Endothelial cell (in vitro differentiated cells): ENCODE measurements around the gene HS3ST2. TPM values are rescaled to one million over a fixed set of nuclear protein-coding genes. Genes with fewer than 3 reads are reported as not detected.

Experiments
- DNase-seq: peaks from one replicate; pipeline ENCODE4 v3.0.0; 2021; ENCODE audit warnings: low spot score
- H3K27ac Mint-ChIP-seq: one replicate; pipeline ENCODE4 v1.8.0; 2021; ENCODE audit warnings: mixed read lengths, inconsistent platforms; ENCODE audit not compliant: unreplicated experiment
- H3K27me3 Mint-ChIP-seq: one replicate; pipeline ENCODE4 v1.8.0; 2021; ENCODE audit warnings: mild to moderate bottlenecking, moderate library complexity, mixed read lengths, inconsistent platforms; ENCODE audit not compliant: unreplicated experiment
- H3K36me3 Mint-ChIP-seq: one replicate; pipeline ENCODE4 v1.8.0; 2021; ENCODE audit warnings: mild to moderate bottlenecking, low read depth, mixed read lengths, inconsistent platforms; ENCODE audit not compliant: unreplicated experiment
- H3K4me1 Mint-ChIP-seq: one replicate; pipeline ENCODE4 v1.8.0; 2021; ENCODE audit warnings: mild to moderate bottlenecking, mixed read lengths, inconsistent platforms; ENCODE audit not compliant: unreplicated experiment
- H3K4me3 Mint-ChIP-seq: one replicate; pipeline ENCODE4 v1.8.0; 2021; ENCODE audit warnings: mild to moderate bottlenecking, mixed read lengths, inconsistent platforms; ENCODE audit not compliant: unreplicated experiment
- H3K9me3 Mint-ChIP-seq: one replicate; pipeline ENCODE4 v1.8.0; 2021; ENCODE audit warnings: mixed read lengths, inconsistent platforms; ENCODE audit not compliant: unreplicated experiment
- long read RNA-seq: library from polyadenylated mRNA; unstranded; transcript quantifications from one replicate; pipeline ENCODE4 v2.0.0, GENCODE V29; 2020; ENCODE audit not compliant: unreplicated experiment
- total RNA-seq: library from RNA; stranded (reverse); fragmentation: NEBNext Ultra II Directional; extraction: Animal tissue kit (Norgen Biotek cat#: 25700); gene quantifications from one replicate; pipeline ENCODE4 v1.2.1, GENCODE V29; 2021; ENCODE audit not compliant: unreplicated experiment
- TF ChIP-seq, protein P1 (sequence below): fragments of 200-600 bp; sonication (generic); IDR thresholded peaks from one replicate; pipeline ENCODE4 v1.5.0; 2021; ENCODE audit warnings: antibody characterized with exemption; ENCODE audit not compliant: unreplicated experiment

The HS3ST2 gene
- total RNA-seq, result 2.7 TPM
- long read RNA-seq, partial matches to known transcripts, result 0 of 1 reads
- long read RNA-seq, other reads (novel, unspliced or antisense), result 1 of 1 reads

DNA sequence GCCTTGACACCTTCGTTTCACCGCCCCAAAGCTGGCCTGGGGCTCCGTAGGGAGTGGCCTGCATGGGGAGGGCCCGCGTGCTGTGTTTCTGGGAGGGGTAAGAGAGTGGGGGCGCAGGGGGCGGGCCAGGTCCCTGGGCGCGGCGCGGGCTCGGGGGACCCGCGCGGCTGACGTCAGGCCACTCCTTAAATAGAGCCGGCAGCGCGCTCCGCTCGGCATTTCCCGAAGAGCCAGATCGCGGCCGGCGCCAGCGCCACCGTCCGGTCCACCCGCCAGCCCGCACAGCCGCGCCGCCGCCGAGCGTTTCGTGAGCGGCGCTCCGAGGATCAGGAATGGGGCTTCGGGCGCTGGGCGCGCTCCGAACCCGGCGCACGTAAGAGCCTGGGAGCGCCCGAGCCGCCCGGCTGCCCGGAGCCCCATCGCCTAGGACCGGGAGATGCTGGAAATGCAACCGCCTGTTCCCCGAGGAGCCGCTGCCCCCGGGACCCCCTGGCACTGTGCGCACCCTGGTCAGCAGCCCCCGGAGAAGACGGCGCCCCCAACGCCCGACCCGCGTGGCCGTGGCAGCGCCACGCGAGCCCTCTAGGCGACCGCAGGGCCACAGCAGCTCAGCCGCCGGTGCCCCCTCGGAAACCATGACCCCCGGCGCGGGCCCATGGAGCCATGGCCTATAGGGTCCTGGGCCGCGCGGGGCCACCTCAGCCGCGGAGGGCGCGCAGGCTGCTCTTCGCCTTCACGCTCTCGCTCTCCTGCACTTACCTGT is at the start of gene HS3ST2:
HS3ST2 (plus strand) TSS at position 215 of the 763 bp plus-strand sequence; CDS start at position 664, 449 bp downstream.
- Mint-ChIP-seq H3K4me3 (peak within 1 kb of the TSS; percentile 88), H3K36me3 (no peaks in the 10 kb centered on the region), H3K4me1 (peaks cover 7% of the 10 kb centered on the region), H3K9me3 (no peaks in the 10 kb centered on the region), H3K27ac (no peak within 1 kb of the TSS), H3K27me3 (peaks cover 6% of the 10 kb centered on the region)
- TF ChIP-seq, protein P1, sequence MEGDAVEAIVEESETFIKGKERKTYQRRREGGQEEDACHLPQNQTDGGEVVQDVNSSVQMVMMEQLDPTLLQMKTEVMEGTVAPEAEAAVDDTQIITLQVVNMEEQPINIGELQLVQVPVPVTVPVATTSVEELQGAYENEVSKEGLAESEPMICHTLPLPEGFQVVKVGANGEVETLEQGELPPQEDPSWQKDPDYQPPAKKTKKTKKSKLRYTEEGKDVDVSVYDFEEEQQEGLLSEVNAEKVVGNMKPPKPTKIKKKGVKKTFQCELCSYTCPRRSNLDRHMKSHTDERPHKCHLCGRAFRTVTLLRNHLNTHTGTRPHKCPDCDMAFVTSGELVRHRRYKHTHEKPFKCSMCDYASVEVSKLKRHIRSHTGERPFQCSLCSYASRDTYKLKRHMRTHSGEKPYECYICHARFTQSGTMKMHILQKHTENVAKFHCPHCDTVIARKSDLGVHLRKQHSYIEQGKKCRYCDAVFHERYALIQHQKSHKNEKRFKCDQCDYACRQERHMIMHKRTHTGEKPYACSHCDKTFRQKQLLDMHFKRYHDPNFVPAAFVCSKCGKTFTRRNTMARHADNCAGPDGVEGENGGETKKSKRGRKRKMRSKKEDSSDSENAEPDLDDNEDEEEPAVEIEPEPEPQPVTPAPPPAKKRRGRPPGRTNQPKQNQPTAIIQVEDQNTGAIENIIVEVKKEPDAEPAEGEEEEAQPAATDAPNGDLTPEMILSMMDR, result no peak
- DNase-seq, result peak; percentile 75

- Mint-ChIP-seq H3K27ac (no peak overlapping the region), H3K36me3 (no peaks in the 10 kb centered on the region), H3K9me3 (no peaks in the 10 kb centered on the region), H3K27me3 (no peaks in the 10 kb centered on the region), H3K4me3 (no peak overlapping the region), H3K4me1 (no peaks in the 10 kb centered on the region)
- TF ChIP-seq, protein P1, result no peak
- DNase-seq, result no peak
Observed at GRCh38 chr16:22764662-22765327, 49.2 kb upstream of the HS3ST2 start.

DNA sequence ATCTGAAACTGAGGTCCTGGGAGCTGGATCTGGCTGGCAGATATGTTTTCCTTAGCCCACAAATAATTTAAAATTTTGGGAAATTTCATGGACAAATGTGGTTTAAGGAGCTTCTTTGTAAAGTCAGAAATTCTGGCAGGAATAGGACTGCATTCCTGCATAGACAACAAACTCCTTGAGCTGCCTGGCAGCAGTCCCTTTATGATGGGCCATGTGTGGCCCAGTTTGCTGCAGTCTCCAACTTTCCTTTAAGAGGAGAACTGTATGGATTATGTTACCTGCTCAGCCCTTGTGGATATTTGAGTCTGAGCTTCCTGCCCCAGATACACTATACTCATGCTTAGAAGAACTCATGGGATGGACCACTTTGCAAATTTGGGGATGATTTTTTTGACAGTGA is 48.5 kb upstream of the HS3ST2 start:
- H3K27ac Mint-ChIP-seq, result no peak overlapping the region
- no peaks in the 10 kb centered on the region for H3K4me1 Mint-ChIP-seq
- no peak overlapping the region for H3K4me3 Mint-ChIP-seq
- TF ChIP-seq, protein P1, result no peak
- H3K36me3 Mint-ChIP-seq, result no peaks in the 10 kb centered on the region
- no peaks in the 10 kb centered on the region for H3K27me3 Mint-ChIP-seq
- H3K9me3 Mint-ChIP-seq, result no peaks in the 10 kb centered on the region
- no peak for DNase-seq

DNA sequence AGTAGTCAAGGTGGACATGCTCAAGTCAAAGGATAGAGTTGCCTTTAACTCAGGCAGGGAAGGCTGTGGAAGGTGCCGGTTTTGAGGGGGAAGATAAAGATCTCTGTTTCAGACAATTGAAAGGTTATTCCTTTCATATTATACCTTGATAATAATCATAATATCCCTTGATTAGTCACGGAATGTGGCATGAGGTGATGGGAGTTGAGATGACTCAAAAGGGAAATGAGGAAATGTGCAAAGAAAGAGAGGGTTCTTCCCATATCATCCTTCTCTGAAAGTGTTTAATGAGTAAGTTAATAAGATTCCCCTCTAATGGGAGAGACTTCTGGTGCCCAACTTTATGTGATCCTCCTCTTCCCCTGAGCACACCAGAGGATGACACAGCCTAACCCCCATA is 43.1 kb upstream of the HS3ST2 start:
- peaks cover 2% of the 10 kb centered on the region for H3K27me3 Mint-ChIP-seq
- no peak overlapping the region for H3K4me3 Mint-ChIP-seq
- H3K9me3 Mint-ChIP-seq, result no peaks in the 10 kb centered on the region
- DNase-seq, result no peak
- peaks cover 5% of the 10 kb centered on the region for H3K4me1 Mint-ChIP-seq
- no peak overlapping the region for H3K27ac Mint-ChIP-seq
- H3K36me3 Mint-ChIP-seq, result no peaks in the 10 kb centered on the region
- TF ChIP-seq, protein P1, result no peak

- no peak for DNase-seq
- TF ChIP-seq, protein P1, result no peak
- H3K4me3 Mint-ChIP-seq, result no peak overlapping the region
- peaks cover 2% of the 10 kb centered on the region for H3K27me3 Mint-ChIP-seq
- H3K9me3 Mint-ChIP-seq, result no peaks in the 10 kb centered on the region
- H3K4me1 Mint-ChIP-seq, result peaks cover 5% of the 10 kb centered on the region
- no peak overlapping the region for H3K27ac Mint-ChIP-seq
- no peaks in the 10 kb centered on the region for H3K36me3 Mint-ChIP-seq
Observed at GRCh38 chr16:22771551-22771950, 42.4 kb upstream of the HS3ST2 start.
